GM18873 (cell line): ENCODE results near the gene MAEA.

ENCODE experiments used
- ATAC-seq: cut with Tn5 transposase; IDR thresholded peaks from one replicate; pipeline ENCODE4 v1.9.1; 2021; ENCODE audit warnings: mild to moderate bottlenecking, moderate library complexity, moderate number of reproducible peaks; ENCODE audit not compliant: unreplicated experiment, low FRiP score

The MAEA gene

GRCh38 chr4:1376391-1376840 lies 86.7 kb downstream of the MAEA start:
- ATAC-seq = no peak

GRCh38 chr4:1376841-1377605 lies 87.3 kb downstream of the MAEA start:
- ATAC-seq = no peak

GRCh38 chr4:1377606-1378261 lies 88.0 kb downstream of the MAEA start:
- no peak for ATAC-seq

GRCh38 chr4:1378559-1379231 lies 89.0 kb downstream of the MAEA start:
- no peak for ATAC-seq

GRCh38 chr4:1379351-1379781 lies 89.7 kb downstream of the MAEA start:
- no peak for ATAC-seq

- ATAC-seq = no peak
Observed at GRCh38 chr4:1379801-1380331, 90.2 kb downstream of the MAEA start.

- ATAC-seq = no peak
Observed at GRCh38 chr4:1380368-1381151, 90.9 kb downstream of the MAEA start.

- no peak for ATAC-seq
Observed at GRCh38 chr4:1381181-1381621, 91.5 kb downstream of the MAEA start.

- no peak for ATAC-seq
Observed at GRCh38 chr4:1381944-1382541, 92.4 kb downstream of the MAEA start.

GRCh38 chr4:1382776-1383727 lies 93.4 kb downstream of the MAEA start:
- no peak for ATAC-seq

GRCh38 chr4:1383728-1384591 lies 94.3 kb downstream of the MAEA start:
- ATAC-seq = no peak

GRCh38 chr4:1384675-1385372 lies 95.1 kb downstream of the MAEA start:
- ATAC-seq = no peak

GRCh38 chr4:1385373-1386340 lies 96.0 kb downstream of the MAEA start:
- no peak for ATAC-seq
